Ishikawa (cell line): ENCODE results near the gene GABRA6.

Experiments used
- CEBPB ChIP-seq: IDR thresholded peaks from 2 replicates; pipeline ENCODE4 v1.6.1; 2012
- CREB1 ChIP-seq: IDR thresholded peaks from 2 replicates; pipeline ENCODE4 v1.6.1; 2012; ENCODE audit warnings: low read depth
- EGR1 ChIP-seq: IDR thresholded peaks from 2 replicates; pipeline ENCODE4 v1.6.1; 2012
- EP300 ChIP-seq: IDR thresholded peaks from 2 replicates; pipeline ENCODE4 v1.6.1; 2012; ENCODE audit warnings: borderline replicate concordance
- RAD21 ChIP-seq: IDR thresholded peaks from 2 replicates; pipeline ENCODE4 v1.6.1; 2012; ENCODE audit warnings: low read depth
- REST ChIP-seq: IDR thresholded peaks from 2 replicates; pipeline ENCODE4 v1.6.1; 2012; ENCODE audit warnings: low read depth, mild to moderate bottlenecking
- TAF1 ChIP-seq: IDR thresholded peaks from 2 replicates; pipeline ENCODE4 v1.6.1; 2012; ENCODE audit warnings: low read depth, mild to moderate bottlenecking
- YY1 ChIP-seq: IDR thresholded peaks from 2 replicates; pipeline ENCODE4 v1.6.1; 2012; ENCODE audit warnings: low read depth
- ZBTB7A ChIP-seq: IDR thresholded peaks from 2 replicates; pipeline ENCODE4 v1.6.1; 2012; ENCODE audit warnings: low read depth
- TF ChIP-seq, protein P1 (sequence below): IDR thresholded peaks from 2 replicates; pipeline ENCODE4 v1.6.1; 2012
- TF ChIP-seq, protein P2 (sequence below): IDR thresholded peaks from 2 replicates; pipeline ENCODE4 v1.6.1; 2012

DNA sequence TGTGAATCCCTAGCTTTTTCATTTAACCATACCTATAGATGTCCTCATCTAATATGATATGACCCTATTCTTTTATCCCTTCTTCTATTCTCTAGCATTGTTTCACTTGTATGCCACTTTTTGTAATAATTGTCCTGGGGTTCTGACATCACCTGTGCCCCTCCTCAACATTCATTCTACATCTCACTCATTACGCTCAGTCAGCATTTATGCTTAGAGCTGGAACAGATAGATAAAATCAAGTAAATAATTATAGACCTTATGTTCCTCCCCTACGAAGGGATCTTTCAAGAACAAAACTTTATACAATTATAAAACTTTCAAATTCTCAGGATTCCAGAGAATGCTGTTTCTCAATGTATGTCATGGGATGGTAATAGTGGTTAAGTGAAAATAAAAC is 18.0 kb downstream of the GABRA6 start:
- TF ChIP-seq REST (no peak), RAD21 (no peak), TAF1 (no peak), YY1 (no peak), EGR1 (no peak), EP300 (no peak), CREB1 (no peak), CEBPB (no peak), ZBTB7A (no peak)
- TF ChIP-seq, protein P1, sequence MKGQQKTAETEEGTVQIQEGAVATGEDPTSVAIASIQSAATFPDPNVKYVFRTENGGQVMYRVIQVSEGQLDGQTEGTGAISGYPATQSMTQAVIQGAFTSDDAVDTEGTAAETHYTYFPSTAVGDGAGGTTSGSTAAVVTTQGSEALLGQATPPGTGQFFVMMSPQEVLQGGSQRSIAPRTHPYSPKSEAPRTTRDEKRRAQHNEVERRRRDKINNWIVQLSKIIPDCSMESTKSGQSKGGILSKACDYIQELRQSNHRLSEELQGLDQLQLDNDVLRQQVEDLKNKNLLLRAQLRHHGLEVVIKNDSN = no peak
- TF ChIP-seq, protein P2, sequence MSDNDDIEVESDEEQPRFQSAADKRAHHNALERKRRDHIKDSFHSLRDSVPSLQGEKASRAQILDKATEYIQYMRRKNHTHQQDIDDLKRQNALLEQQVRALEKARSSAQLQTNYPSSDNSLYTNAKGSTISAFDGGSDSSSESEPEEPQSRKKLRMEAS = no peak
